Kidney epithelial cell (primary cell): Measurements from ENCODE around the gene GOSR2. TPM values are rescaled to one million over a fixed set of nuclear protein-coding genes. Genes with fewer than 3 reads are reported as not detected.
"Not testable (repeated sequence)": the region's sequence is repeated elsewhere in the genome, so short reads cannot be mapped to it uniquely, and the experiment has no call there.

Experiments
- DNase-seq: peaks from one replicate; pipeline ENCODE4 v3.0.0-alpha.2; 2010; ENCODE audit warnings: low read depth
- H3K27me3 ChIP-seq: 2 replicates; pipeline ENCODE4 v1.6.0; 2011; ENCODE audit warnings: low read length; ENCODE audit not compliant: control insufficient read depth, insufficient read depth
- H3K36me3 ChIP-seq: 2 replicates; pipeline ENCODE4 v1.5.1; 2011; ENCODE audit warnings: low read length; ENCODE audit not compliant: control insufficient read depth, insufficient read depth
- H3K4me3 ChIP-seq: 2 replicates; pipeline ENCODE4 v1.5.1; 2011; ENCODE audit warnings: low read depth, mild to moderate bottlenecking, control low read depth, low read length
- CTCF ChIP-seq: IDR thresholded peaks from 2 replicates; pipeline ENCODE4 v1.5.1; 2011; ENCODE audit warnings: mild to moderate bottlenecking, moderate library complexity, low read length, control low read depth, inconsistent platforms; ENCODE audit not compliant: insufficient read depth, poor library complexity, severe bottlenecking
- total RNA-seq: library from RNA; depleted of rRNA; stranded (reverse); fragments of >200 nt; gene quantifications from 2 replicates; pipeline ENCODE4 v1.2.3, GENCODE V29; 2015

GOSR2 gene
- total RNA-seq, 1 donor from 2014 or later = 37.4 TPM

DNA sequence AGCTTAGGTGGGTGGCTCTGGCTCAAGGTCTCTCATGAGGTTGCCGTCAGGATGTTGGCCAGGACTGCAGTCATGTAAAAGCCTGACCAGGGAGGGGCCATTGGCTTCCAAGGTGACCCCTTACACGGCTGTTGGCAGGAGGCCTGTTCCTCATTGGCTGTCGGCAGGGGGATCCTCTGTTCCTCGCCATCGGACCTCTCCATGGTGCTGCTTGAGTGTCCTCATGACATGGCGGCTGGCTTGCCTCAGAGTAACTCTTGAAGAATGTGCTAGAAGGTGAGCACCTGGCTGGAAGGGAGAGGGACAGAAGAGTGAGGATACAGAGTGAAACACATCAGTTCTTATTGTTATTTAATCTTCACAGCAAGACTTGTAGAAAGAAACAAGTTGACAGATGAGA is 60.8 kb downstream of the GOSR2 start:
- Histone ChIP-seq H3K4me3 (no peak overlapping the region), H3K36me3 (no peaks in the 10 kb centered on the region), H3K27me3 (peaks cover 30% of the 10 kb centered on the region)
- DNase-seq = no peak
- TF ChIP-seq CTCF = no peak

- no peak for DNase-seq
- no peak for TF ChIP-seq CTCF
Measured at GRCh38 chr17:46984341-46984740, 61.4 kb downstream of the GOSR2 start.

GRCh38 chr17:46984892-46985291 is 61.9 kb downstream of the GOSR2 start:
- no peak for TF ChIP-seq CTCF
- Histone ChIP-seq H3K4me3 (no peak overlapping the region), H3K36me3 (no peaks in the 10 kb centered on the region), H3K27me3 (peaks cover 23% of the 10 kb centered on the region)
- DNase-seq = no peak

More at GRCh38 chr17:46984341-46984740, 61.4 kb downstream of the GOSR2 start:
- Histone ChIP-seq H3K4me3 (no peak overlapping the region), H3K36me3 (no peaks in the 10 kb centered on the region), H3K27me3 (peaks cover 27% of the 10 kb centered on the region)

DNA sequence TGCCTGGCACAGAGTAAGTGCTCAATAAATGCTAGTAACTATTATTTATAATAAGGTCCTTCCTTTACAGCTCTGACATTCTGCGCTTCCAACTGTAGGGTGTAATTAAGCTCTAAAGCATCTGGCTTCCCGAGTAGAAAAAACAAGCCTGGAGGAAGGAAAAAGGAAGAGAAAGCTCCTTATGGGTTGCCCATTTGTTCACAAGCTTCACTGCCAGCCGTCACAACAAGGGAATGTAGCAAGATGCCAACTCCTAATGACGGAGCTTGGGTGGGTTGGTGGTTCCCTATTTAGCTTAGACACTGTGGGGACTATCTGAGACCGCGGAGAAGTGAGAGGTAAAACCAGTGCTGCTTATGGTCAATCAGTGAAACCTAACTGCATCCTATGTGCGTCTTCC is 63.4 kb downstream of the GOSR2 start:
- no peaks in the 10 kb centered on the region for H3K36me3 ChIP-seq
- TF ChIP-seq CTCF = no peak
- DNase-seq = no peak
- no peak overlapping the region for H3K4me3 ChIP-seq
- H3K27me3 ChIP-seq = peaks cover 14% of the 10 kb centered on the region

- DNase-seq, H3K4me3 ChIP-seq, H3K27me3 ChIP-seq, H3K36me3 ChIP-seq: not testable (repeated sequence)
Measured at GRCh38 chr17:46987927-46988326, 65.0 kb downstream of the GOSR2 start.

DNA sequence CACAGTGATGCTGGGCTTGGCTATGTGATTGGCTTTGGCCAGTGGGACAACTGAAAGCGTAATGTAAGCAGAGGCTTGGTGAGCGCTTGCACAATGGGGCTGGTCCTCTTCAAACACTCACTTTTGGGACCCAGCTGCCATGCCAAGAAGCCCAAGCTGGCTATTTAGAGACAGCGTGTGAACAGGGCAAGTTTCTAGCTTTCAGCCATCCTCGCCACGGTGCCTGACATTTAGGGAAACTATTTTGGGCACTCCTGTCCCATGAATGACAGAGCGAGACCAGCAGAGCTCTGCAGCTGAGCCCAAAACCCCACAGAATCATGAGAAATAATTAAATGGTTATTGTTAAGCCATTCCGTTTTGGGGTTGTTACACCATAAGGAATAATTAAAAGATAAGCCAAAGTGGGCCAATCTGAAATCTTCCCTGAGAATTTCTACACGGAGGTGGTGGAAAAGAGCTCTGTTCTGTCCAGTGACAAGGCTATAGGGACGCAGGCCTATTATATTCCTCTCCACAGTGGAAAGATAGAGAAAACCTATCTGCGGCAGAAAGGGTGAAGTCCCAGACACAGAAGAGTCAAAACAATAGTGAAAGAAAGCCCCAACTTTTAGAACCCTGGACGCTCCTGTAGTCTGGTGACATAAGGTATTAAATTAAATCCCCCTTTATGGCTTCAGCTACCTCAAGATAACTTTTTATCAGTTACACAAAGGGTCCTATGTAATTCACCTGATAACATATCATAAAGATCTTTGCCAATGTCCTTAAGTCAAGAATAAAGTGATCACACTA is 66.9 kb downstream of the GOSR2 start:
- no peak for TF ChIP-seq CTCF
- DNase-seq = no peak
- Histone ChIP-seq H3K27me3 (peaks cover 4% of the 10 kb centered on the region), H3K4me3 (no peak overlapping the region), H3K36me3 (no peaks in the 10 kb centered on the region)
